NCI-H2227 treated with DMSO at 0.1 percent for 48 hours (cell line): ENCODE measurements around the gene NACC2.

ENCODE experiments used
- DNase-seq: peaks from one replicate; lab custom pipeline; 2025; lab: John Stamatoyannopoulos, UW

NACC2 gene

DNA sequence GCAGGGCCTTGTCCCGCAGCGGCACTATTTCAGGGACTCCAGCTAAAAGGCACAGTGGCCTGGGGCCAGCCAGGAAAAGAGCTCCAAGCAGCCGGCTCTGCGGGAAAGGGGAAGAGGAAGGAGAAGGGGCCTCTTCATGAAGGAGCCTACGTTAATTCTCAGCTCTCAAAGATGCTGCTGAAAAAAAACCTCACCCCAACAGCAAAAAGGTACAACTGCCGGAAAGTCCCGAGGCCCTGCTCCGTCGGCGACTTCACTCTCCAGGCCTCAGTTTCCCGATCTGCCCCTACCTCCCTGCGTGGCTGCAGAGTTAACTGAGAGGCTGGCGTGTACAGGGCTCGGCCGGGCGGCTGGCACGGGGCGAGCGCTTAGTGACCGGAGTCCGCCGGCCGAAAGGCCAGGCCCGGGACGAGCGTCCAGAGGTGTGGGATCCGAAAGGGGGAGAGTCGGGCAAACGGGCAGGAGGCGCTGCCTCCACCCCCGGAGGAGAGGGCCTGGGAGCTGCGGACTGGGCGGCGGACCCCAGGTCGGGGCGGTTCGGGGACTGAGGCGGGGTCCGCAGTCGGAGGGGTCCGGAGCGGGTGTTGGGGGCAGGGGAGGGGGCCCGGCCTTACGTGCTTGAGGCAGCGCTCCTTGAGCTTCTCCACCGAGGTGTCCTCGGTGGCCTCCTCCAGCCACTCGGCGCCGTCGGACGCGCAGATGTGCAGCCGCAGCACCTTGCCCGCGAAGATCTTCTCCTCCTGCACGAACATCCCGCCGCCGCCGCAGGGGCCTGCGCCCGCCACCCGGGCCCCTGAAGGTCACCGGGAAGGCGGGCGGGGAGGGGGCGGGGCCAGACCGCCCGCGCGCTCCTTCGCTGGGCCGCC lies 134.4 kb downstream of the NACC2 start:
- DNase-seq, result no peak

- no peak for DNase-seq
Measured at GRCh38 chr9:135959814-135960213, 135.3 kb downstream of the NACC2 start.

GRCh38 chr9:135958485-135958884 lies 136.6 kb downstream of the NACC2 start:
- no peak for DNase-seq

GRCh38 chr9:135957431-135957830 lies 137.7 kb downstream of the NACC2 start:
- DNase-seq, result no peak

- DNase-seq, result no peak
Measured at GRCh38 chr9:135956802-135957174, 138.3 kb downstream of the NACC2 start.
